Stomach (tissue), 4 donors: ENCODE results near the gene TREX2.

Source experiments
- EP300 ChIP-seq: sonication (generic); formaldehyde crosslinking; IDR thresholded peaks from one replicate; pipeline ENCODE4 v1.6.1; 2017; ENCODE audit warnings: antibody characterized with exemption
- POLR2A ChIP-seq, 4 donors: fragments of 450-650 bp; IDR thresholded peaks; one replicate each; pipeline ENCODE4 v1.6.1; 2016; ENCODE audit warnings: antibody characterized with exemption in 4 of 4, control low read depth in 2 of 4, mild to moderate bottlenecking in 1 of 4, moderate library complexity in 1 of 4
- POLR2AphosphoS5 ChIP-seq, 3 donors: sonication (generic); formaldehyde crosslinking; IDR thresholded peaks; one replicate each; pipeline ENCODE4 v1.6.1; 2016; ENCODE audit warnings: antibody characterized with exemption in 3 of 3
- TF ChIP-seq, protein P1 (sequence below), 7 experiments: fragments of 450-650 bp in 4 of 7; fragments of 200-600 bp in 3 of 7; sonication (generic) in 3 of 7; IDR thresholded peaks; one replicate each; pipeline ENCODE4 v1.5.1; 2016 to 2019; ENCODE audit warnings: antibody characterized with exemption in 7 of 7, control low read depth in 2 of 7, mild to moderate bottlenecking in 1 of 7

- TF ChIP-seq POLR2A (IDR thresholded peaks at IDR 0.05) (no peak), EP300 (no peak), POLR2AphosphoS5 (IDR thresholded peaks at IDR 0.05) (no peak)
- TF ChIP-seq, protein P1, sequence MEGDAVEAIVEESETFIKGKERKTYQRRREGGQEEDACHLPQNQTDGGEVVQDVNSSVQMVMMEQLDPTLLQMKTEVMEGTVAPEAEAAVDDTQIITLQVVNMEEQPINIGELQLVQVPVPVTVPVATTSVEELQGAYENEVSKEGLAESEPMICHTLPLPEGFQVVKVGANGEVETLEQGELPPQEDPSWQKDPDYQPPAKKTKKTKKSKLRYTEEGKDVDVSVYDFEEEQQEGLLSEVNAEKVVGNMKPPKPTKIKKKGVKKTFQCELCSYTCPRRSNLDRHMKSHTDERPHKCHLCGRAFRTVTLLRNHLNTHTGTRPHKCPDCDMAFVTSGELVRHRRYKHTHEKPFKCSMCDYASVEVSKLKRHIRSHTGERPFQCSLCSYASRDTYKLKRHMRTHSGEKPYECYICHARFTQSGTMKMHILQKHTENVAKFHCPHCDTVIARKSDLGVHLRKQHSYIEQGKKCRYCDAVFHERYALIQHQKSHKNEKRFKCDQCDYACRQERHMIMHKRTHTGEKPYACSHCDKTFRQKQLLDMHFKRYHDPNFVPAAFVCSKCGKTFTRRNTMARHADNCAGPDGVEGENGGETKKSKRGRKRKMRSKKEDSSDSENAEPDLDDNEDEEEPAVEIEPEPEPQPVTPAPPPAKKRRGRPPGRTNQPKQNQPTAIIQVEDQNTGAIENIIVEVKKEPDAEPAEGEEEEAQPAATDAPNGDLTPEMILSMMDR (IDR thresholded peaks at IDR 0.05): no peak
These were observed 31.6 kb upstream of the TREX2 start for GRCh38 chrX:153477364-153477857.
